Measurements from ENCODE around the gene CHN1.

DNA sequence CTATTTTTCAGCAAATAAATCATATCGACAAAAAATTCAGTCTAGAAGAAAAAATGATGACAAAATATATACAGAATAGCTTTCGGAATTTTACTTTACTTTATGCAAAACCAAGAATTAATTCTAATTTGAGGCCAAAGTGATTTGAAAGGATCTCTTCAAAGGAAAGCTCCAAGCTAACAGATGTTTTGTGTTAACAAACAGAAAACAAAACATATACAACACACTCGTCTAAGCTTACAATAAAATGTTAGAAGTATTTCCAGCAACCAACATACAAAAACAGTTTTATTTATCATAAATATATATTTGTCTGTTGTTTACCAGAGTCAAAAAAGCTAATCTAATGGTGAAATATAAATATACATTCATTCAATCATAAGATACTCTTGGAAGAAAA lies 122.8 kb downstream of the CHN1 start:
- TF ChIP-seq POLR2A (IDR thresholded peaks at IDR 0.05) (no peak), CTCF (IDR thresholded peaks at IDR 0.05) (no peak)
